A549 (cell line): Measurements from ENCODE around the gene ACER3. TPM values are rescaled to one million over a fixed set of nuclear protein-coding genes. Genes with fewer than 3 reads are reported as not detected.
"Not testable (repeated sequence)": the region's sequence is repeated elsewhere in the genome, so short reads cannot be mapped to it uniquely, and the experiment has no call there.

Experiments used
- ATAC-seq, 2 experiments: fragments of 200-7000 bp in 1 of 2; fragments of >200 bp in 1 of 2; cut with Nextera tagmentation in 1 of 2; cut with Tn5 transposase in 1 of 2; 3 replicates each; pipeline versions ENCODE4 v1.8.0 to v1.9.1; 2018 to 2020; ENCODE audit warnings: mild to moderate bottlenecking in 1 of 2, moderate library complexity in 1 of 2
- CTCF ChIA-PET: fragments of 300-600 bp; sonication (Branson Sonifier 250); formaldehyde crosslinking; extraction: SDS; loops from one replicate; lab custom pipeline; 2021; ENCODE audit warnings: antibody characterized with exemption, inconsistent platforms; lab: Yijun Ruan, JAX
- POLR2A ChIA-PET: fragments of 350-600 bp; formaldehyde crosslinking; extraction: SDS; loops from one replicate; lab custom pipeline; 2021; ENCODE audit warnings: antibody characterized with exemption, inconsistent platforms; lab: Yijun Ruan, JAX
- DNase-seq, 2 experiments: peaks; one replicate each; pipeline versions ENCODE4 v3.0.0 to v3.0.0-alpha.2; 2011 to 2016; ENCODE audit warnings: low read depth in 1 of 2, low spot score in 1 of 2
- FAIRE-seq: peaks from 2 replicates; lab custom pipeline; 2011; peaks lifted over from hg19 to GRCh38; lab: Jason Lieb, UNC
- H3K27ac ChIP-seq, 2 experiments: fragments of >200 bp; sonication (Bioruptor Twin); formaldehyde crosslinking; 3 replicates each; pipeline ENCODE4 v1.5.1; 2016 to 2017
- H3K4me1 ChIP-seq: fragments of >200 bp; sonication (Bioruptor Twin); formaldehyde crosslinking; 3 replicates; pipeline ENCODE4 v1.6.1; 2016
- H3K4me2 ChIP-seq: fragments of >200 bp; sonication (Bioruptor Twin); formaldehyde crosslinking; 3 replicates; pipeline ENCODE4 v1.6.1; 2016
- H3K4me3 ChIP-seq: fragments of >200 bp; sonication (Bioruptor Twin); formaldehyde crosslinking; 3 replicates; pipeline ENCODE4 v1.5.1; 2016
- H3K9me3 ChIP-seq: fragments of >200 bp; sonication (Bioruptor Twin); formaldehyde crosslinking; 3 replicates; pipeline ENCODE4 v1.6.1; 2016
- E2F6 ChIP-seq: IDR thresholded peaks from 2 replicates; pipeline ENCODE4 v1.6.1; 2012; ENCODE audit warnings: low read depth, borderline replicate concordance
- FOSB ChIP-seq: fragments of 250-450 bp; sonication (Bioruptor Pico); IDR thresholded peaks from 2 replicates; pipeline ENCODE4 v1.5.0; 2020; ENCODE audit warnings: mild to moderate bottlenecking, moderate library complexity
- FOXS1 ChIP-seq: fragments of 250-450 bp; sonication (Bioruptor Pico); IDR thresholded peaks from 2 replicates; pipeline ENCODE4 v1.5.0; 2020; ENCODE audit warnings: mild to moderate bottlenecking, moderate library complexity
- HOXA7 ChIP-seq: fragments of 250-450 bp; sonication (Bioruptor Pico); IDR thresholded peaks from 2 replicates; pipeline ENCODE4 v1.5.0; 2020; ENCODE audit warnings: mild to moderate bottlenecking, moderate library complexity
- HOXB5 ChIP-seq: fragments of 250-450 bp; sonication (Bioruptor Pico); IDR thresholded peaks from 2 replicates; pipeline ENCODE4 v1.5.0; 2020; ENCODE audit warnings: mild to moderate bottlenecking, moderate library complexity
- KDM1A ChIP-seq: fragments of 200-600 bp; sonication (generic); IDR thresholded peaks from 2 replicates; pipeline ENCODE4 v1.6.1; 2016; ENCODE audit warnings: low read depth, mild to moderate bottlenecking
- POLR2A ChIP-seq: IDR thresholded peaks from 2 replicates; pipeline ENCODE4 v1.6.1; 2012; ENCODE audit warnings: mild to moderate bottlenecking, low read length
- RCOR1 ChIP-seq: fragments of 150-350 bp; IDR thresholded peaks from 2 replicates; pipeline ENCODE4 v1.6.1; 2014; ENCODE audit warnings: antibody characterized with exemption, low read length, low read depth
- RNF2 ChIP-seq: fragments of 200-600 bp; sonication (generic); IDR thresholded peaks from 2 replicates; pipeline ENCODE4 v1.6.1; 2016; ENCODE audit warnings: low read depth, mild to moderate bottlenecking, antibody characterized with exemption, moderate library complexity, borderline replicate concordance
- TFCP2L1 ChIP-seq: fragments of 250-450 bp; sonication (Bioruptor Pico); IDR thresholded peaks from 2 replicates; pipeline ENCODE4 v1.5.0; 2021; ENCODE audit warnings: mild to moderate bottlenecking
- TP53 ChIP-seq: fragments of 250-450 bp; sonication (Bioruptor Pico); IDR thresholded peaks from 2 replicates; pipeline ENCODE4 v1.5.0; 2021; ENCODE audit warnings: mild to moderate bottlenecking, moderate library complexity
- ZSCAN20 ChIP-seq: fragments of 250-450 bp; sonication (Bioruptor Pico); IDR thresholded peaks from 2 replicates; pipeline ENCODE4 v1.8.0; 2022; ENCODE audit warnings: mild to moderate bottlenecking, moderate library complexity
- WGBS: methylation state at CpG from one replicate; pipeline ENCODE4 v1.1.6; 2017; ENCODE audit errors: missing lambda C conversion rate; 5-methylcytosine and 5-hydroxymethylcytosine counted together
- polyA plus RNA-seq, 4 experiments: library from polyadenylated mRNA; depleted of rRNA in 3 of 4; stranded (reverse); fragments of >200 nt; fragmentation: RNase III in 1 of 4; extraction: RNeasy Plus Mini Kit Qiagen cat#74134 plus additional on column Dnase treatment in 1 of 4; gene quantifications; 2 replicates in 3 of 4; 3 replicates in 1 of 4; pipeline ENCODE4 v1.2.3, GENCODE V29; 2011 to 2017
- TF ChIP-seq, protein P1 (sequence below): fragments of 200-600 bp; sonication (generic); IDR thresholded peaks from 2 replicates; pipeline ENCODE4 v1.6.1; 2016; ENCODE audit warnings: antibody characterized with exemption, mild to moderate bottlenecking, moderate library complexity
- TF ChIP-seq, protein P2 (sequence below): fragments of 150-350 bp; IDR thresholded peaks from 2 replicates; pipeline ENCODE4 v1.6.1; 2014; ENCODE audit warnings: low read depth, mild to moderate bottlenecking, low read length
- TF ChIP-seq, protein P3 (sequence below): fragments of >200 bp; sonication (Bioruptor Twin); formaldehyde crosslinking; IDR thresholded peaks from 3 replicates; pipeline ENCODE4 v1.6.1; 2016

ACER3 gene
- polyA plus RNA-seq, 2 of the 4 experiments (the other 2 are of a cell fraction), result 16.0 to 46.6 TPM

DNA sequence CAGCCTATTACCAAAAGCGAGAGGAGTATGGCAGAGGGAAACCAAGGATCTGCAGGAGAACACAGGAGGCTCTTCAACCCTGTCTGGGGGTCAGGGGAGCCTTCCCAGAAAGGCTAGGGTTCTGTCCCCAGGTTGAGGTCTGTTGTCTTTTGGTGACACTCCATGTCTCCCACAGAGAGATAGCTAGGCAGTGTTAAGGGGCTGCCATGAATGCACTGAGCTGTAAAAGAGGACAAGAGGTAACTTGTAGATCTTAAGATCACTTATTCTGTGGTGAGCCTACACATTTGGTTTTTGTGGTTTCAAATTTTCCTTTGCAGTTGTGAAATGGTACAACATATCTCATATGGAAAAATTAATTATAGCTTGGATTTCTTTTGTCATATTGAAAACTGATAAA is 6.0 kb upstream of the ACER3 start (continued):
- TF ChIP-seq, protein P1, sequence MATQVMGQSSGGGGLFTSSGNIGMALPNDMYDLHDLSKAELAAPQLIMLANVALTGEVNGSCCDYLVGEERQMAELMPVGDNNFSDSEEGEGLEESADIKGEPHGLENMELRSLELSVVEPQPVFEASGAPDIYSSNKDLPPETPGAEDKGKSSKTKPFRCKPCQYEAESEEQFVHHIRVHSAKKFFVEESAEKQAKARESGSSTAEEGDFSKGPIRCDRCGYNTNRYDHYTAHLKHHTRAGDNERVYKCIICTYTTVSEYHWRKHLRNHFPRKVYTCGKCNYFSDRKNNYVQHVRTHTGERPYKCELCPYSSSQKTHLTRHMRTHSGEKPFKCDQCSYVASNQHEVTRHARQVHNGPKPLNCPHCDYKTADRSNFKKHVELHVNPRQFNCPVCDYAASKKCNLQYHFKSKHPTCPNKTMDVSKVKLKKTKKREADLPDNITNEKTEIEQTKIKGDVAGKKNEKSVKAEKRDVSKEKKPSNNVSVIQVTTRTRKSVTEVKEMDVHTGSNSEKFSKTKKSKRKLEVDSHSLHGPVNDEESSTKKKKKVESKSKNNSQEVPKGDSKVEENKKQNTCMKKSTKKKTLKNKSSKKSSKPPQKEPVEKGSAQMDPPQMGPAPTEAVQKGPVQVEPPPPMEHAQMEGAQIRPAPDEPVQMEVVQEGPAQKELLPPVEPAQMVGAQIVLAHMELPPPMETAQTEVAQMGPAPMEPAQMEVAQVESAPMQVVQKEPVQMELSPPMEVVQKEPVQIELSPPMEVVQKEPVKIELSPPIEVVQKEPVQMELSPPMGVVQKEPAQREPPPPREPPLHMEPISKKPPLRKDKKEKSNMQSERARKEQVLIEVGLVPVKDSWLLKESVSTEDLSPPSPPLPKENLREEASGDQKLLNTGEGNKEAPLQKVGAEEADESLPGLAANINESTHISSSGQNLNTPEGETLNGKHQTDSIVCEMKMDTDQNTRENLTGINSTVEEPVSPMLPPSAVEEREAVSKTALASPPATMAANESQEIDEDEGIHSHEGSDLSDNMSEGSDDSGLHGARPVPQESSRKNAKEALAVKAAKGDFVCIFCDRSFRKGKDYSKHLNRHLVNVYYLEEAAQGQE, result no peak
- TF ChIP-seq TFCP2L1 (CRISPR knock-in tag), result no peak
- TF ChIP-seq, all 56 proteins: peak for 0

DNA sequence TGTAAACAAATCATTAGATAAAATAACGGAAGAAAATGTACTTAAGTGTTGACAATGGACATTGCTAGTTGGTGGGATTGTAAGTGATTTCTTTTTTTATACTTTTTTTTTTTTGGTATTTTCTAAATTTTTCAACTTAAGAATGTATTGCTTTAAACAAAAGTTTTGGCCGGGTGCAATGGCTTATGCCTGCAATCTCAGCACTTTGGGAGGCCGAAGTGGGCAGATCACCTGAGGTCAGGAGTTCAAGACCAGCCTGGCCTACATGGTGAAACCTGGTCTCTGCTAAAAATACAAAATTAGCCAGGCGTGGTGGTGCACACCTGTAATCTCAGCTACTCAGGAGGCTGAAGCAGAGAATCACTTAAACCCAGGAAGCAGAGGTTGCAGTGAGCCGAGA is 5.0 kb upstream of the ACER3 start:
- H3K4me2 ChIP-seq, POLR2A ChIA-PET, H3K4me3 ChIP-seq, DNase-seq, H3K27ac ChIP-seq, H3K4me1 ChIP-seq, ATAC-seq, H3K9me3 ChIP-seq, FAIRE-seq: not testable (repeated sequence)
- CTCF ChIA-PET, result interaction anchor here (0.7 to 1.8 kb wide), 6 partner anchors 8 to 495 kb away, joined by 3 to 9 read pairs (median 4); no protein-coding TSS in a partner anchor
- 76% methylated on average over 5 of the region's 5 CpGs for WGBS

DNA sequence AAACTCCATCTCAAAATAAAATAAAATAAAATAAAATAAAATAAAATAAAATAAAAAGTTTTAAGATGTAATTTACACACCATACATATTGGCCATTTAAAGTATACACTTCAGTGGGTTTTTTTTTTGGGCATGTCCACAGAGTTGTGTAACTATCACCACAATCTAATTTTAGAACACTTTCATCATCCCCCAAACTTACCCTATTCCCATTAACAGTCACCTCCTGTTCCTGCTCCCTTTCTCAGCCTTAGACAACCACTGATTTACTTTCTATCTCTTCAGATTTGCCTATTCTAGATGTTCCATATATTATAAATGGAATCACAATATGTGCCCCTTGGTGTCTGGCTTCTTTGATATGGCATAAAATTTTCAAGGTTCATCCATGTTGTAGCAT is 4.6 kb upstream of the ACER3 start:
- POLR2A ChIA-PET, result no interaction called here
- TF ChIP-seq KDM1A (no peak), HOXB5 (CRISPR knock-in tag) (no peak), TP53 (CRISPR knock-in tag) (no peak), FOXS1 (CRISPR knock-in tag) (no peak), ZSCAN20 (CRISPR knock-in tag) (no peak), E2F6 (no peak), HOXA7 (CRISPR knock-in tag) (no peak), RCOR1 (no peak), FOSB (no peak), POLR2A (no peak), RNF2 (no peak)
- TF ChIP-seq, protein P2, sequence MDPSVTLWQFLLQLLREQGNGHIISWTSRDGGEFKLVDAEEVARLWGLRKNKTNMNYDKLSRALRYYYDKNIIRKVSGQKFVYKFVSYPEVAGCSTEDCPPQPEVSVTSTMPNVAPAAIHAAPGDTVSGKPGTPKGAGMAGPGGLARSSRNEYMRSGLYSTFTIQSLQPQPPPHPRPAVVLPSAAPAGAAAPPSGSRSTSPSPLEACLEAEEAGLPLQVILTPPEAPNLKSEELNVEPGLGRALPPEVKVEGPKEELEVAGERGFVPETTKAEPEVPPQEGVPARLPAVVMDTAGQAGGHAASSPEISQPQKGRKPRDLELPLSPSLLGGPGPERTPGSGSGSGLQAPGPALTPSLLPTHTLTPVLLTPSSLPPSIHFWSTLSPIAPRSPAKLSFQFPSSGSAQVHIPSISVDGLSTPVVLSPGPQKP, result no peak
- TF ChIP-seq, protein P3, sequence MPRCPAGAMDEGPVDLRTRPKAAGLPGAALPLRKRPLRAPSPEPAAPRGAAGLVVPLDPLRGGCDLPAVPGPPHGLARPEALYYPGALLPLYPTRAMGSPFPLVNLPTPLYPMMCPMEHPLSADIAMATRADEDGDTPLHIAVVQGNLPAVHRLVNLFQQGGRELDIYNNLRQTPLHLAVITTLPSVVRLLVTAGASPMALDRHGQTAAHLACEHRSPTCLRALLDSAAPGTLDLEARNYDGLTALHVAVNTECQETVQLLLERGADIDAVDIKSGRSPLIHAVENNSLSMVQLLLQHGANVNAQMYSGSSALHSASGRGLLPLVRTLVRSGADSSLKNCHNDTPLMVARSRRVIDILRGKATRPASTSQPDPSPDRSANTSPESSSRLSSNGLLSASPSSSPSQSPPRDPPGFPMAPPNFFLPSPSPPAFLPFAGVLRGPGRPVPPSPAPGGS, result no peak
- TF ChIP-seq, protein P1, result no peak
- CTCF ChIA-PET, result interaction anchor here (1.0 to 1.8 kb wide), 5 partner anchors 7 to 64 kb away, joined by 3 to 9 read pairs (median 4); no protein-coding TSS in a partner anchor
- ATAC-seq (no peak), FAIRE-seq (no peak), DNase-seq (no peak)
- Histone ChIP-seq H3K4me1 (peaks cover 4% of the 10 kb centered on the region; the same call in 1 of the 3 replicates), H3K4me2 (no peak overlapping the region), H3K9me3 (no peaks in the 10 kb centered on the region), H3K4me3 (no peak overlapping the region), H3K27ac (no peak overlapping the region)
